Heart right ventricle (tissue), 16 donors: ENCODE results near the gene GSX2. TPM values are rescaled to one million over a fixed set of nuclear protein-coding genes. Genes with fewer than 3 reads are reported as not detected.
"Not testable (repeated sequence)": the region's sequence is repeated elsewhere in the genome, so short reads cannot be mapped to it uniquely, and the experiment has no call there.

Experiments used
- ATAC-seq, 8 donors: fragments of 200-7000 bp; cut with Tn5 transposase; one replicate each; pipeline ENCODE4 v1.9.1; 2020; ENCODE audit warnings: mild to moderate bottlenecking in 8 of 8, moderate library complexity in 8 of 8, moderate number of reproducible peaks in 1 of 8
- DNase-seq, 2 donors: peaks; one replicate each; pipeline ENCODE4 v3.0.0-alpha.2; 2020
- H3K27ac ChIP-seq, 10 donors: fragments of 200-600 bp; sonication (generic) in 2 of 10; one replicate each; pipeline versions ENCODE4 v1.5.0 to v1.8.0; 2020 to 2022; ENCODE audit warnings: mild to moderate bottlenecking in 3 of 10
- H3K27me3 ChIP-seq, 7 donors: fragments of 200-600 bp; one replicate each; pipeline ENCODE4 v1.8.0; 2021 to 2022; ENCODE audit warnings: mild to moderate bottlenecking in 2 of 7
- H3K36me3 ChIP-seq, 9 donors: fragments of 200-600 bp; sonication (generic) in 1 of 9; one replicate each; pipeline versions ENCODE4 v1.5.0 to v1.8.0; 2020 to 2022; ENCODE audit warnings: mild to moderate bottlenecking in 2 of 9
- H3K4me1 ChIP-seq, 9 donors: fragments of 200-600 bp; sonication (generic) in 1 of 9; one replicate each; pipeline versions ENCODE4 v1.5.0 to v1.8.0; 2020 to 2022; ENCODE audit warnings: mild to moderate bottlenecking in 4 of 9
- H3K4me3 ChIP-seq, 10 donors: fragments of 200-600 bp; sonication (generic) in 2 of 10; one replicate each; pipeline versions ENCODE4 v1.5.0 to v1.8.0; 2020 to 2022; ENCODE audit warnings: mild to moderate bottlenecking in 7 of 10, moderate library complexity in 2 of 10
- H3K9me3 ChIP-seq, 11 donors: fragments of 200-600 bp in 10 of 11; sonication (generic) in 2 of 11; one replicate each; pipeline versions ENCODE4 v1.5.0 to v1.8.0; 2013 to 2022; ENCODE audit warnings: mild to moderate bottlenecking in 2 of 11, control low read depth in 1 of 11, moderate library complexity in 1 of 11
- WGBS, 2 donors: extraction: QIAGEN DNeasy Blood & Tissue Kit; methylation state at CpG; one replicate each; pipeline ENCODE4 v1.1.7; 2013; ENCODE audit warnings: inconsistent platforms in 1 of 2; 5-methylcytosine and 5-hydroxymethylcytosine counted together
- intact Hi-C, 10 donors: fragments of 100-400 bp; cut with DNase I; formaldehyde crosslinking; loops; one replicate each; pipeline versions ENCODE4 v1.11.1 to v1.14.2; 2022
- polyA plus RNA-seq, 2 donors: library from polyadenylated mRNA; stranded (reverse); fragments of 200-250 nt; gene quantifications; one replicate each; pipeline ENCODE4 v1.2.3, GENCODE V29; 2013
- total RNA-seq, 10 donors: library from RNA; stranded (reverse); fragmentation: NEBNext Ultra II Directional in 3 of 10; extraction: Animal tissue kit (Norgen Biotek cat#: 25700) in 3 of 10; gene quantifications; one replicate each; pipeline versions ENCODE4 v1.2.1 to v1.2.4, GENCODE V29; 2021 to 2023
- TF ChIP-seq, protein P1 (sequence below), 9 donors: fragments of 200-600 bp; sonication (generic) in 2 of 9; IDR thresholded peaks; one replicate each; pipeline versions ENCODE4 v1.5.0 to v1.8.0; 2021 to 2022; ENCODE audit warnings: antibody characterized with exemption in 9 of 9, mild to moderate bottlenecking in 5 of 9, moderate library complexity in 1 of 9
- donor health status: Arrhythmogenic right ventricular cardiomyopathy.
- donor health status: ischemic (EF 13 %, LVEDD 7.1; RV severe dilation, severe dysfunction).
- donor health status: healthy with polysubstance abuse.
- donor health status: DM: no; HTN: yes; CAD: no.
- donor health status: DM: no; HTN: no; CAD: no.
- donor health status: ischemic (EF 25% LVEDD 6.9; RV normal size, moderate dysfunction).
- donor health status: ischemic (EF 25% LVEDD 5.7; RV mildly dilated, moderate dysfunction).
- donor health status: healthy.
- donor health status: DM: yes; HTN: yes; CAD: no.
- donor health status: Ischemic cardiomyopathy.
- donor health status: ischemic (EF 35%, LVEDD 5.7; RV mildly dilated, moderate dysfunction).
- donor health status: nonischemic (EF 11% LVEDD 7.7; RV severe dilation, severe dysfunction).
- donor health status: DM: yes; HTN: yes; CAD: no.
- donor health status: PGD.
- donor health status: ischemic (EF 29% LVEDD 5.4; RV normal size, mild dysfunction).
- donor health status: nonischemic (EF 23%, LVEDD 6.1; RV moderate dilation, normal function).

GSX2 gene
- total and polyA plus RNA-seq, 12 donors: not detected

DNA sequence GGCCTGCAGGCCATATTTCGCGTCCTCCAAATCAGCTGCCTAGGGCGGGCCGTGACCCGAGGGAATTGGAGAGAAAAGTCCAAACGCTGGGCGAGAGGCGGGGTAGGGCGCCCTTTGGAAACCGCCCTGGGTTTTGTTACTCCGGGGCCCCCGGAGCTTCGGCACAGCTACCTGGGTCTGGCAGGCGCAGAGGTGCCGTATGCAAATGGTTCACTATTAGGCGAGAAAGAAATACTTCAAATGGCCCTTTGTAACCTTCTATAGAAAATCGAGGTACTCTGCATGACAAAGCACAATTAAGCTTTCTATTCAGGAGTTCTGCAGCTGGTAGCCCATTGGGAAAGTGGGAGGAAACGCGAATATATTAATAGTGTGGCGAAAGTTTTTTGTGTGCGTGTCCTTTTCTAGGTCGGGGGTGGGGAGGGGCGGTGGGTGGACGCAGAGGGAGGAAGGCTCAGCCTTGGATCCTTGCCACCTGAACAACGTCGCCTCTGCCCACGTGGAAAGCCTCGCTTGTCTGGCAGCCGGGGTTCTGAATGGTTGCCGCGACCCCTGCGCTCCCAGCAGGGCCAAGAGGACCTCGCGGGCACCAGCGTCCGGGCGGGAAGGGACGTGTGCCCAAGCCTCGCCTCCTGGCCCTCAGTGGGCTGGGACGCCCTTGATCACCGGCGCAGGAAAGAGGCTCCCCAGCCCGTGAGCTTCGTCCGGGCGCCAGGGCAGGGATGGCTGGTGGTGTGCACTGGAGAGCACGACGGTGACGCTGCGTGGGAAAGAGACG is 9.5 kb downstream of the GSX2 start:
- no peak for DNase-seq
- peaks cover 0 to 21% (median 11%) of the 10 kb centered on the region in 9 donors for H3K4me1 ChIP-seq
- no peaks in the 10 kb centered on the region for H3K36me3 ChIP-seq
- peak overlapping the region in 4 of 10 donors; percentile 9 to 29 (median 15) for H3K4me3 ChIP-seq
- H3K27me3 ChIP-seq: peaks cover 10 to 99% (median 92%) of the 10 kb centered on the region in 7 donors
- intact Hi-C loops: no loop called here
- peak in 1 of 8 donors; percentile 24 for ATAC-seq
- no peak overlapping the region for H3K27ac ChIP-seq
- WGBS, 2 donors: 10% methylated on average over 51 of the region's 51 CpGs
- H3K9me3 ChIP-seq: no peaks in the 10 kb centered on the region
- TF ChIP-seq, protein P1, sequence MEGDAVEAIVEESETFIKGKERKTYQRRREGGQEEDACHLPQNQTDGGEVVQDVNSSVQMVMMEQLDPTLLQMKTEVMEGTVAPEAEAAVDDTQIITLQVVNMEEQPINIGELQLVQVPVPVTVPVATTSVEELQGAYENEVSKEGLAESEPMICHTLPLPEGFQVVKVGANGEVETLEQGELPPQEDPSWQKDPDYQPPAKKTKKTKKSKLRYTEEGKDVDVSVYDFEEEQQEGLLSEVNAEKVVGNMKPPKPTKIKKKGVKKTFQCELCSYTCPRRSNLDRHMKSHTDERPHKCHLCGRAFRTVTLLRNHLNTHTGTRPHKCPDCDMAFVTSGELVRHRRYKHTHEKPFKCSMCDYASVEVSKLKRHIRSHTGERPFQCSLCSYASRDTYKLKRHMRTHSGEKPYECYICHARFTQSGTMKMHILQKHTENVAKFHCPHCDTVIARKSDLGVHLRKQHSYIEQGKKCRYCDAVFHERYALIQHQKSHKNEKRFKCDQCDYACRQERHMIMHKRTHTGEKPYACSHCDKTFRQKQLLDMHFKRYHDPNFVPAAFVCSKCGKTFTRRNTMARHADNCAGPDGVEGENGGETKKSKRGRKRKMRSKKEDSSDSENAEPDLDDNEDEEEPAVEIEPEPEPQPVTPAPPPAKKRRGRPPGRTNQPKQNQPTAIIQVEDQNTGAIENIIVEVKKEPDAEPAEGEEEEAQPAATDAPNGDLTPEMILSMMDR (IDR thresholded peaks at IDR 0.05): no peak

DNA sequence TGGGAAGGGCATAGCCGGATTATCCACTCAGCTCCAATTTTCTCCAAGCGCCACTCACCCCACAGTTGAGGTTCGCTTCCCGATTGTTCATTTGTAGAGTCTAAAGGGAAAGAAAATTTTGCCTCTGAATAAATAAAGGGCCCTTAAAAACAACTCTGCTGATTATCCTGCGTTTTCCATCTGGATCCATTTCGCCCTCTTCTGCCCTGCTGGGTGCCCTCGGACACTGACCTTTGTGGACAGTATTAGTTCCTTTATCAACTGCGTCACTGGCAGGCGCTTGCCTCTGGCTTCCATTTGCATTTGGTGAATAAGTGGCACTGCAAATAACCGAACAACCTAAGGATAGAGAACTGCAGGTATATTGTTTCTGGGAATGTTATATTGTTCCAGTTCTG is 10.1 kb downstream of the GSX2 start:
- Histone ChIP-seq H3K36me3 (no peaks in the 10 kb centered on the region), H3K27me3 (peaks cover 10 to 95% (median 89%) of the 10 kb centered on the region in 7 donors), H3K4me3 (peak overlapping the region in 4 of 10 donors; percentile 9 to 29 (median 15)), H3K27ac (no peak overlapping the region), H3K9me3 (no peaks in the 10 kb centered on the region), H3K4me1 (peaks cover 0 to 21% (median 11%) of the 10 kb centered on the region in 9 donors)
- intact Hi-C loops: no loop called here
- ATAC-seq (no peak), DNase-seq (no peak)
- TF ChIP-seq, protein P1 (IDR thresholded peaks at IDR 0.05): no peak
- 19 to 22% methylated on average over 10 of the region's 10 CpGs for WGBS, 2 donors

DNA sequence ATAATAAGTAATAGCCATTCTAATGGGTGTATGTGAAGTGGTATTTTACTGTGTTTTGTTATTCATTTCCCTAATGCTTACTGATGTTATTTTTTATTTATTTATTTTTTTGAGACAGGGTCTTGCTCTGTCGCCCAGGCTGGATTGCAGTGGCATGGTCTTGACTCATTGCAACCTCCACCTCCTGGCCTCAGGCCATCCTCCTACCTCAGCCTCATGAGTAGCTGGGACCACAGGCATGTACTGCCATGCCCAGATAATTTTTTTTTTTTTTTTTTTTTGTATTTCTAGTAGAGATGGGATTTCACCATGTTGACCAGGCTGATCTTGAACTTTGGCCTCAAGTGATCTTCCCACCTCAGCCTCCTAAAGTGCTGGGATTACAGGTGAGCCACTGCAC is 13.2 kb downstream of the GSX2 start:
- H3K9me3 ChIP-seq, H3K27ac ChIP-seq, ATAC-seq, H3K36me3 ChIP-seq, intact Hi-C loops, DNase-seq, H3K4me3 ChIP-seq: not testable (repeated sequence)
- peaks cover 0 to 21% (median 11%) of the 10 kb centered on the region in 9 donors for H3K4me1 ChIP-seq
- 93 to 96% methylated on average over 1 of the region's 1 CpG for WGBS, 2 donors
- H3K27me3 ChIP-seq: peaks cover 4 to 75% (median 63%) of the 10 kb centered on the region in 7 donors

DNA sequence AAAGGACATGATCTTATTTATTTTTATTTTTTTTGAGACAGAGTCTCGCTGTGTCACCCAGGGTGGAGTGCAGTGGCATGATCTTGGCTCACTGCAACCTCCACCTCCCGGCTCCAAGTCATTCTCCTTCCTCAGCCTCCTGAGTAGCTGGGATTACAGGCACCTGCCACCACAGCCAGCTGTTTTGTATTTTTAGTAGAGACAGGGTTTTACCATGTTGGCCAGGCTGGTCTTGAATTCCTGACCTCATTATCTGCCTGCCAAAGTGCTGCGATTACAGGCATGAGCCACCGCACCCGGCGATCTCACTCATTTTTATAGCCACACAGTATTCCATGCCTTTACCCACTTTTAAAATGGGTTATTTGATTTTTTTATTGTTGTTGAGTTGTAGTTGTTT is 16.3 kb downstream of the GSX2 start:
- WGBS, 2 donors: 80 to 91% methylated on average over 6 of the region's 6 CpGs
- H3K4me3 ChIP-seq, H3K9me3 ChIP-seq, H3K4me1 ChIP-seq, DNase-seq, H3K36me3 ChIP-seq, intact Hi-C loops, ATAC-seq, H3K27ac ChIP-seq: not testable (repeated sequence)
- H3K27me3 ChIP-seq: peaks cover 0 to 69% (median 36%) of the 10 kb centered on the region in 7 donors

DNA sequence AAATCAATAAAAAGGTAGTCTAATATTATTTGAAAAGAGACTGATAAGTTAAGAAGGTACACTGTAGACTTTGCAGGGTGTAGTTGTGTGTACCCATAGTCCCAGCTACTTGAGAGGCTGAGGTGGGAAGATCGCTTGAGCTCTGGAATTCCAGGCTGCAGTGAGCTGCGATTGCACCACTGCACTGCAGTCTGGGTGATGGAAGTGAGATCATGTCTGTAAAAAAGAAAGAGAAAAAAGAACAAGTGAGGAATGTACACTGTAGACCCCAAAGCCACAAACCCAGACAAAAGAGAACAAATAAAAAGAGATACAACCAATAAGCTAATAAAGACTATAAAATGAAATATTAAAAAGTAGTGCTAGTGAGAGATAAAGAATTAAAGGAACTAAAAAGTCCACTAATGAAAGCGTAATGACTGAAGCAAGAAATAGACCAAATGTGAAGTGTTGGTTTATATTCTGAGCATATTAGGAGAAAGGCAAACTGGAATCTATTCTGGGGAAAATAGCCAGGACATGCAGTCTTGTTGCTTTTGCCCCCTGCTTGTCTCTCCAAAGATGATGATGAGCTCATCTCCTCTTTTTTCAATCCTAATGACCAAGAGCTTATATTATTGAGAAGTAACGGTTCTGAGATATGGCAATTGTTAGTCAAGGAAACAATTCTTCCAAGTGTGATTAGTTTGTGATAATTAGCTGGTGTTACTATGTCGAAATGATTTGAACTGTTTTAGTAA is 19.1 kb downstream of the GSX2 start:
- WGBS, 2 donors: 57 to 64% methylated on average over 5 of the region's 5 CpGs
- ATAC-seq: no peak
- intact Hi-C loops: no loop called here

More for the DNA sequence above, 19.1 kb downstream of the GSX2 start:
- DNase-seq: no peak
- Histone ChIP-seq H3K4me1 (no peaks in the 10 kb centered on the region), H3K9me3 (no peaks in the 10 kb centered on the region), H3K27ac (no peak overlapping the region), H3K4me3 (no peak overlapping the region), H3K27me3 (peaks cover 0 to 48% (median 12%) of the 10 kb centered on the region in 7 donors), H3K36me3 (no peaks in the 10 kb centered on the region)
- TF ChIP-seq, protein P1 (IDR thresholded peaks at IDR 0.05): no peak
